GM19324 (cell line): Measurements from ENCODE around the gene ZDHHC1.

Experiments
- ATAC-seq: cut with Tn5 transposase; IDR thresholded peaks from one replicate; pipeline ENCODE4 v1.9.1; 2021; ENCODE audit warnings: mild to moderate bottlenecking, moderate library complexity; ENCODE audit not compliant: unreplicated experiment, low FRiP score

ZDHHC1 gene

DNA sequence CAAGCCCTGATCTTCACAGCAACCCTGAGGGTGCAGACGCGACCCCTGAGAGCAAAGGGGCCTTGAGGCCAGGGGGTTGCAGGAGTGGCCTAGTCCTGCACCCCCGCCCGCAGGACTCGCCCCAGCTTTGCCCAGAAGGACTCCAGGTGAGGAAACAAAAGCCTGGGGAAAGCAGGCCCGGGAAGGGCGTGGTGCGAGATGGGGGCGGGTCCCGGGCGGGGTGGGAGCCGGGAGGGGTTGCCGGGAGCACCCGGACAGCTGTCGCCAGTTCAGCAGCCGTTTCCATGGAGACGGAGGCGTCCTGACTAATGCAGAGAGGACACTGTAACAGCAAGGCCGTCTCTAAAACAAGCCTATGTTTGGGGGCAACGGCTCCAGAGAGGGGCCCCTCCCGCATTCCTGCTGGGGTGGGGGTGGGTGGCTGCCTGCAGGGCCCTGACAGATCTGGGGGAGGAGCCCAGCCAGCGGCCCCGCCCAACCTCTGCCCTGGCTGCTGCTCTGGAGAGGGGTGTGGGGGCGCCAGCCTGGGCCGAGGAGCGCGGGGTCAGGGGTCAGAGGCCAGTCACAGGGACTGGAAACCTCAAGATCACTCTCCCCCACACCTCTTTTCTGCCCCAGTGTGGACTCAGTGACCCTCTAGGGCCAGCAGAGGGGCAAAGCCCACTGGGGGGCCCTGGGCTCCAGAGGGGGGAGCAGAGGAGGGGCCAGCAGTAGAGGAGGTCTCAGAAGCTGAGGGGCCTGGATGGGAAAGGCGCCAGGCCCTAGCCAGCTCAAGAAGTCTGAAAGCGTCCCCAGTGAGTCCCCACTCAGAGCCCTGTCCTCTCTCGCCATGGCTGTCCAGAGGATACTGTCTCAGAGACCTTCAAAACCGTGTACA lies 19.9 kb downstream of the ZDHHC1 start:
- ATAC-seq: no peak

DNA sequence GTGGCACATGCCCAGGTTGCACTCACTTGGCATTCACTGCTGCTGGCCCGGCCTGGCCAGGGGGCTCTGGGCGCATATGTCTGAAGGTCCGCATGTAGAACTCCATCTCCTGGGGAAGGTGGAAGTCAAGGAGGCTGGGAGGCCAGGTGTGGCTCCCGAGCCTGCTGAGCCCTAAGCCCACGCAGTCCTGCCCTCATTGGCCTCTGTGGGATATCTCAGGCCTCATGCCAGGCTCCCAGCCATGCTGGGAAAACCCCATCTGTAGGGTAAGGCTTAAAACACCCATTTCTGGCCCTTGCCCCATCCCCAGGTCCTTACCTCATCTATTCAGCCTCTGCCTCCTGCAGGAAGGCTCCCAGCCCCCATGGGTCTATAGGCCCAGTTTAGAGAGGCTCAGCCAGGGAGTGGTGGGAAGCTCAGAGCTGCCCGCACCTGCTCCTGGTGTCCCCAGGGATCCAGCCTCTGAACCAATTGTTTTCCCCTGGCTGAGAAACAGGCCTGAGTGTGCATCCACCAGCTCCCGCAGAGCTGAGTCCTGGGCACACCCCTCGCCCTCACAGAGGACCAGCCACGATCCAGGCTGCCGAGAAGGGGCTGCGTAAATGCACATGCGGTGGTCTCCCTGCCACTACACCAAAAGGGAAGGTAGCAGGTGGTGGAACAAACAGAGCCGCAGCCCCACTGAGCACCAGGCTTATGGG lies 20.7 kb downstream of the ZDHHC1 start:
- ATAC-seq: no peak

GRCh38 chr16:67395105-67395457 lies 21.2 kb downstream of the ZDHHC1 start:
- no peak for ATAC-seq

DNA sequence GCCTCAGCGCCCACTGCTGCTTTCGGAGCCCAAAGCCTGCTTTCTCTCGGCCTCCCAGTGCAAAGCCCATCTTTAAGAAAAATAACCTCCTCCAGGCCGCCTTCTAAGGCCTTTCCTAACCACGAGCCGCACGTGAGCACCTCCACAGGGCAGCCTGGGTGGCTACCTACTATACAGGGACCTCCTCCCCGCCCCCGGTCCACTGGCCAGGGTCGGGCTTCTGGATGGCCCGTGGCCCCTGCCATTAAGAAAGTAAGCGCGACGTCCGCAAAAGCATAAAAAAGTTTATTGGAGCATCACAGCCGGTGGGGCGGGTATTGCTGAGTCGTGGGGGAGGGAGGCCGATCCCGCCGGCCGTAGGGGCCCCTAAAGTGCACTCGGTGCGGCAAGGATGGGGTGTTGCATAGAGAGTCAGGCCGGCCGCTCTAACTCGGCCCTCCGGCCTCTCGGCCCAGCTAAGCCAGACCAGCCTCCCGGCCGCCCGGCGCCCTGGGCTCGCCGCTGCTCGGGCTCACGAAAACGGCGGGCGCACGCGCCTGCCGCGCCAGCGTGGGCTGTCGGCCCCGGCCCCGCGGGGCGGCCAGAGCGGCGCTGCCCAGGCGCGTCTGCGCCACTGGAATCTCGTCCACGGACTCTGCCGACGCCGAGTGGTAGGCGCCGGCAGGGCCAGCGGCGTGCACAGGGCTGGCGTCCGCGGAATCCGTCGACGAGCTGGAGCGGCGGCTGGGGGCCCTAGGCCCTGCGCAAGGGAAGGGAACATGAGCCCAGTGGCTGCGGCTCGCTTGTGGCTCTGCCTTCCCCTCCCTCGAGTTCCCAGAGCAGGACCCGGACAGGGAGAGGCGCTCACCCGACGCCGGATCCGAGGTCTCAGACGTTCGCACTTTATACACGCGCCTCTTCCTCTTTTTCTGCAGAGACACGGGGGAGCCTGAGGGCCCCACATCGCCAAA lies 21.8 kb downstream of the ZDHHC1 start:
- ATAC-seq: no peak

DNA sequence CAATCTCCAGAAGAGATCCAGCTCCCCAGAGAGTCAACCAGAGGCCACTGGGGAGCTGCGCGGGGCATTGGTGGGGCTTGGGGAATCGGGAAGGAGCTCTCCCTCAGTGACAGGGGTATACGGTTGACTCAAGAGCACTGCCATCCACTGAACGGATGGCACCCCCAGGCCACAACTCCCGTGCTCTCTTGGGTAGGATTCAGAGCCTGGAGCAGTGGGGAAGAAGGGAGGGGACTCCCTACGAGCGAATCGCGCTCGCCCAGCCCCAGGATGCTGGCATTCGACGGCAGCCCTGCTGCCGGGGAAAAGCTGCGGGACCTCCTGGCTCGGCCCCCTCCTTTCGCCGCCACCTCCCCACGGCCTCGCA lies 22.5 kb downstream of the ZDHHC1 start:
- no peak for ATAC-seq

DNA sequence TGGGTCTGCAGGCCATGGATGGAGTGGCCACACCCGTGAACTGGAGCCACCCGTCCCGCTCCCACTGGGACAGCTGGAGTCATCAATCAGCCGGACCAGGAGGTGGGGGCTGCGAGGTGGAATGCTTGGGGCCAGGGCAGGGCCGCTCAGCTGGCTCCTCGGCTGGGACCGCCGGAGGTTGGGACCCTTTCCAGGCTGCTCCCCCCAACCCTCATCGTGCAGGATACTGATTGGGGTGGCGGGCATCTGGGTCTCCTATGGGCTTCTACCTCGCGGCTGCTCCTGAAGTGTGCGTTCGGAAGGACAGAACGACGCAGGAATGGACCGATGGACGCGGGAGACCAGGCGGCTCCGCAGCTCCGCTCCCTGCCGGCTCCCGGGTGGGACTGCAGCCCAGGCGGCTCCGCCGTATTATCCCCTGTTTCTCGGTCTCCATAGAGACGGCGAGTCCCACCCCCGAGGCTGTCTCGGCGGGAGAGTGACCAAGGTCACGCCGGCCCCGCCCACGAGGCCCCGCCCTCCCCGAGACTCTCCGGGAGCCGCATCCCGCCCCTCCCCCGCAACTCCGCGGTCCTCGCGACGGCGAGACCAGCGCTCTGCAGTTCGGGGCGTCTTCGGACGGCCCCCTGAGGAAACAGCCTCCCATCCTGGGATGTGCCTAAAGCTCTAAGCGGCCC lies 23.0 kb downstream of the ZDHHC1 start, which contains the start of gene TPPP3:
TPPP3 (minus strand) TSS at position 388 of the 677 bp plus-strand sequence. CDS start 2,387 bp downstream, outside the sequence.
- ATAC-seq: no peak

- no peak for ATAC-seq
Observed at GRCh38 chr16:67392301-67393059, 23.8 kb downstream of the ZDHHC1 start.

- ATAC-seq: no peak
Observed at GRCh38 chr16:67391424-67392300, 24.6 kb downstream of the ZDHHC1 start.

GRCh38 chr16:67390816-67391423 lies 25.4 kb downstream of the ZDHHC1 start:
- no peak for ATAC-seq

DNA sequence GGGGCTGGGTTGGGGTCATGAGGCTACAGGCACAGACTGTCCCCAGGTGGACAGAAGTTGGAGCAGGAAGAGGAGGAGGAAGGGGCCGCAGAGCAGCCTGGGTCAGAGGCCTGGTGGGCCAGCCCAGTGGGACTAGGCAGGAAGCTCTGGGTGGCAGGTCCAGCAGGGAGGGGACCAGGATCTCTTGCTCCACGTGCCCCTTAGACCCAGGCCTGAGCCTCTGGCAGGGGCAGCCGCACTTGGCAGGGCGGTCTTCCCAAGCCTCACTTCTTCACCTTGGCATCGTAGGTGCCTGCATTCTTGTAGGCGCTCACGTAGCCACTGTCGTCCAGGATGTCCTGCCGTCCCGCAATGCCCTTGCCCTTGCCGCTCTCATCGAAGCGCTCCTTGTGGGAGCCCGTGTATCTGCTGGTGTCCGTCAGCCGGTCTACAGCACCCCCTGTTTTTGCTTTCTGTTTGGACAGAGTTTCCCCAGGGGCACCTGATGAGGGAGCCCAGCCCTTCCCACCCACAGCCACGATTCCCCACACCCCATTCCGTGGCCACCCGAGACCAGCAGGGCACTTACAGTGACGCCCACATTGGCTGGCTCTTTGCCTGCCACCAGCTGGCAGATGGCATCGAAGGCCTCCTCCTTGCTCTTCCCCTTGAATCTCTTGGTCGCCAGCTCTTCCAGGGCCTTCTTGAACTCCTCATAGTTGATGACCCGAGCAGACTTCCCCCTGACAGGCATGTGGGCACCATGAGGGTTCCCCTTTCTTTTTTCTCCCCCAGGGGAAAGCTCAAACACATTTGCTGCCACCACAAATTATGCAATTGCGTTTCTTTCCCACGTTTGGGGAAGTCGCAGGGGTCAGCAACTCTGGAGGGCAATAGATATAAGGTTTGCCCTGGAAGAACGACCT lies 26.1 kb downstream of the ZDHHC1 start:
- no peak for ATAC-seq

GRCh38 chr16:67388591-67388990 lies 27.7 kb downstream of the ZDHHC1 start:
- ATAC-seq: no peak

- no peak for ATAC-seq
Observed at GRCh38 chr16:67388191-67388590, 28.1 kb downstream of the ZDHHC1 start.

- ATAC-seq: no peak
Observed at GRCh38 chr16:67387479-67388079, 28.7 kb downstream of the ZDHHC1 start.

DNA sequence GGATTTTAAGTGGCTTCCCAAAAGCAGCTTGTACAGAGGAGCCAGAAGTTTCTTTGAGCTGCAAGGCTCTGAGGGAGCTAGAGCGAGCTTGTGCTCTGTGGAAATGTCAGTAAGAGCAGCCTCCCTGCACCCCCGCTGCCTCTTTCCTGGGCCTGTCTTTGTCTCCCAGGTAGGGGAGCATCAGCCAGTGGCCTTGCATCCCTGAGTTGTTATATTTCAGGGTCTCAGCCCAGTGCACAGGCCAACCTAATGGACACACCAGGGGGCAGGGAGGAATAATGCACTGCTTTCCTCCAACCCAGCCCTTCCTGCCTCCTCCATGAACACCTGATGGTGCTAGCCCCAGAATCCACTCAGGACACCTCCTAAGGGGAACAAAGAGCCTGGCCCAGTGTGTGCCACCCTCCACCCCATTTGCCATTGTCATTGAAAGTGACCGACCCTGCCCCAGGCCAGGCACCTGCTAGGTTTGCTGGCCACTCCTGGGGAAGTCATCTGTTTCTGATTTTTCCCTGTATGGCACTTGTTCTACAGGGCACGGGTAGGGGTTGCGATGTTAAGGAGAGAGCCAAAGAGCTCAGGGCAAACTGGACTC lies 29.3 kb downstream of the ZDHHC1 start:
- no peak for ATAC-seq

DNA sequence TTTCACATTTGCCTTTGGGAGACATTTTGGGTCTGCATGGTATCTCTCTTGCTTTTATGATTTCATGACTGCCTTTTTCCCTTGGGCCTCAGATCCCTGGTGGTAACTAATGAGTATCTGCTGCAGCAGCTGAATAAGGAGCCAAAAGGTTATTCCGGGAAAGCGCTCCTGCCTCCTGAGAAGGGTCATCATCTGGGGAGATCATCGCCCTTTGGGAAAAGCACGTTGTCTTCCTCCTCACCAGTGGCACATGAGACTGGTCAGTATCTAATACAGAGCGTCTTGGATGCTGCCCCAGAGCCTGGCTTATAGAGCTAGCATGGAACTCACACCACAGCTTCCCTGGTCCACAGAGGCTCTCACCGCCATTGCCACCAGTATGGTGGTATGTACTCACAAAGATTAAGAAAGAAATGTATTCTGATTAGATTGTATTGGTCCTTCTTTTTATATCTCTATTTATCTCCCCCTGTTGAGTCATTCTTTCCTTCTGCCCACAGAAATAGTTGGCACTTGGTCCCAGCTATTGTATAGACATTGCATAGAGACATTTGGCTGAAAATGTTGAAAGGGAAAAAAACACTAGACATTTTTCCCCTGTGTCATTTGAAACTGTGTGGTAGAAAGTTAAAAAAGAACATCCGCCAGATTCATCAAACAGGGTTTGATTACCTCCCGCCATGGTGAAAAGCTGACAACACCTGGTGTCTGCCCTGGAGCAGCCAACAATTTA lies 31.3 kb downstream of the ZDHHC1 start:
- ATAC-seq: no peak

GRCh38 chr16:67383284-67383683 lies 33.0 kb downstream of the ZDHHC1 start:
- no peak for ATAC-seq
